HEK293T (cell line): ENCODE data around the gene BICC1.

ENCODE experiments used
- CTCF ChIA-PET: fragments of 350-600 bp; formaldehyde crosslinking; extraction: SDS; loops from one replicate; lab custom pipeline; 2021; ENCODE audit warnings: antibody characterized with exemption, inconsistent platforms; lab: Yijun Ruan, JAX
- POLR2A ChIA-PET: fragments of 350-600 bp; formaldehyde crosslinking; extraction: SDS; loops from one replicate; lab custom pipeline; 2020; ENCODE audit warnings: antibody characterized with exemption, inconsistent platforms; lab: Yijun Ruan, JAX
- DNase-seq: peaks from one replicate; pipeline ENCODE4 v3.0.0; 2012; ENCODE audit warnings: mixed read lengths; ENCODE audit errors: extremely low spot score
- ARNT ChIP-seq: fragments of 450-650 bp; IDR thresholded peaks from 2 replicates; pipeline ENCODE4 v1.6.1; 2017; ENCODE audit warnings: mild to moderate bottlenecking
- BHLHE40 ChIP-seq: fragments of 450-650 bp; IDR thresholded peaks from 2 replicates; pipeline ENCODE4 v1.6.1; 2016; ENCODE audit warnings: mild to moderate bottlenecking, moderate library complexity, borderline replicate concordance
- CTBP1 ChIP-seq: fragments of 450-650 bp; IDR thresholded peaks from 2 replicates; pipeline ENCODE4 v1.6.1; 2016; ENCODE audit warnings: borderline replicate concordance
- ELF4 ChIP-seq: fragments of 450-650 bp; IDR thresholded peaks from 2 replicates; pipeline ENCODE4 v1.6.1; 2017; ENCODE audit warnings: antibody characterized with exemption
- FOXA1 ChIP-seq: fragments of 450-650 bp; IDR thresholded peaks from 2 replicates; pipeline ENCODE4 v1.6.1; 2016; ENCODE audit warnings: mild to moderate bottlenecking
- FOXK2 ChIP-seq: fragments of 450-650 bp; IDR thresholded peaks from 2 replicates; pipeline ENCODE4 v1.6.1; 2016; ENCODE audit warnings: mild to moderate bottlenecking
- FOXM1 ChIP-seq: fragments of 450-650 bp; IDR thresholded peaks from 2 replicates; pipeline ENCODE4 v1.6.1; 2017; ENCODE audit warnings: mild to moderate bottlenecking, borderline replicate concordance
- HDGF ChIP-seq: fragments of 450-650 bp; IDR thresholded peaks from 2 replicates; pipeline ENCODE4 v1.6.1; 2017; ENCODE audit warnings: antibody characterized with exemption, borderline replicate concordance
- L3MBTL2 ChIP-seq: fragments of 450-650 bp; conservative IDR thresholded peaks from 2 replicates; pipeline ENCODE4 v1.6.1; 2016; ENCODE audit warnings: mild to moderate bottlenecking
- LEF1 ChIP-seq: fragments of 450-650 bp; IDR thresholded peaks from 2 replicates; pipeline ENCODE4 v1.6.1; 2017; ENCODE audit warnings: mild to moderate bottlenecking, borderline replicate concordance
- NFRKB ChIP-seq: fragments of 450-650 bp; IDR thresholded peaks from 2 replicates; pipeline ENCODE4 v1.6.1; 2016; ENCODE audit warnings: mild to moderate bottlenecking, moderate library complexity
- SP1 ChIP-seq: fragments of 450-650 bp; IDR thresholded peaks from 2 replicates; pipeline ENCODE4 v1.6.1; 2017
- SUZ12 ChIP-seq: fragments of 450-650 bp; IDR thresholded peaks from 2 replicates; pipeline ENCODE4 v1.6.1; 2016; ENCODE audit warnings: mild to moderate bottlenecking
- TARDBP ChIP-seq: fragments of 450-650 bp; IDR thresholded peaks from 2 replicates; pipeline ENCODE4 v1.6.1; 2016
- ZNF384 ChIP-seq: fragments of 450-650 bp; IDR thresholded peaks from 2 replicates; pipeline ENCODE4 v1.6.1; 2016
- TF ChIP-seq, protein P1 (sequence below): fragments of 450-650 bp; IDR thresholded peaks from 2 replicates; pipeline ENCODE4 v1.6.1; 2016

BICC1 gene

DNA sequence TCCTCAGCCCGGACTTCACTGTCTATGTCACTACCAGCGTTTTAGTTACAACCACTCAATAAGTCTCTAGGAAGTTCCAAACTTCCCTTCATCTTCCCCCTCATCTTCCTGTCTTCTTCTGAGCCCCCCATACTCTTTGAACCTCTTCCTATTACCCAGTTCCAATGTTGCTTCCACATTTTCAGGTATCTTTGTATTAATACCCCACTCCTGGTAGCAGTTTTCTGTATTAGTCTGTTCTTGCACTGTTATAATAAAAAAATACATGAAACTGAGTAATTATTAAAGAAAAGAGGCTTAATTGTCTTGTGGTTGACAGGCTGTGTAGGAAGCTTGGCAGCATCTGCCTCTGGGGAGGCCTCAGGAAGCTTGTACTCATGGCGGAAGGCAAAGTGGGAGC lies 218.6 kb downstream of the BICC1 start:
- TF ChIP-seq FOXA1 (no peak), NFRKB (no peak), BHLHE40 (no peak)
- no peak for DNase-seq
- ChIA-PET CTCF (no interaction called here), POLR2A (no interaction called here)

DNA sequence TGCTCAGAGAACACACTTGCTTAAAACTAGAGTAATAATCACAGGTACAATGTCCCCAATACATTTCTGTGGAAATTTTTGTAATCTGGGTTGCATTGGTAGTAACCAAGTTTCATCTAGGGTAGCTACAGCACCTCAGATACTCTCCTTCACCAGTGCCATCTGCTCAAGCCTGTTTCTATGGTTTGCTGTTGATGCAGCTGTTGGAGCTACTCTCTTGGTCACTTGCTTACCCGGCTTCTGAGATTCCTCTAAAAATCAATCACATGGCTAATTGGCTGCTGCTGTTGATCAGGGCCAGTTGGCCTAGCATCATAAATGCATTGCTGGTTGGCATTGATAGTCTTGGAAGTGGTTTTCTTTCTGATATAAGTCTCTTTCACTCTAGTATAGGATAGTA lies 220.8 kb downstream of the BICC1 start:
- DNase-seq = no peak
- ChIA-PET POLR2A (no interaction called here), CTCF (no interaction called here)
- TF ChIP-seq NFRKB = no peak
- no peak for TF ChIP-seq ZNF384
- no peak for TF ChIP-seq TARDBP
- no peak for TF ChIP-seq FOXM1
- TF ChIP-seq FOXK2 = no peak
- no peak for TF ChIP-seq LEF1
- TF ChIP-seq ELF4 = no peak
- TF ChIP-seq SUZ12 = no peak
- no peak for TF ChIP-seq FOXA1
- no peak for TF ChIP-seq SP1
- TF ChIP-seq, protein P1, sequence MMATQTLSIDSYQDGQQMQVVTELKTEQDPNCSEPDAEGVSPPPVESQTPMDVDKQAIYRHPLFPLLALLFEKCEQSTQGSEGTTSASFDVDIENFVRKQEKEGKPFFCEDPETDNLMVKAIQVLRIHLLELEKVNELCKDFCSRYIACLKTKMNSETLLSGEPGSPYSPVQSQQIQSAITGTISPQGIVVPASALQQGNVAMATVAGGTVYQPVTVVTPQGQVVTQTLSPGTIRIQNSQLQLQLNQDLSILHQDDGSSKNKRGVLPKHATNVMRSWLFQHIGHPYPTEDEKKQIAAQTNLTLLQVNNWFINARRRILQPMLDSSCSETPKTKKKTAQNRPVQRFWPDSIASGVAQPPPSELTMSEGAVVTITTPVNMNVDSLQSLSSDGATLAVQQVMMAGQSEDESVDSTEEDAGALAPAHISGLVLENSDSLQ = no peak
- TF ChIP-seq L3MBTL2 = no peak
- no peak for TF ChIP-seq CTBP1
- no peak for TF ChIP-seq ARNT
- no peak for TF ChIP-seq BHLHE40

DNA sequence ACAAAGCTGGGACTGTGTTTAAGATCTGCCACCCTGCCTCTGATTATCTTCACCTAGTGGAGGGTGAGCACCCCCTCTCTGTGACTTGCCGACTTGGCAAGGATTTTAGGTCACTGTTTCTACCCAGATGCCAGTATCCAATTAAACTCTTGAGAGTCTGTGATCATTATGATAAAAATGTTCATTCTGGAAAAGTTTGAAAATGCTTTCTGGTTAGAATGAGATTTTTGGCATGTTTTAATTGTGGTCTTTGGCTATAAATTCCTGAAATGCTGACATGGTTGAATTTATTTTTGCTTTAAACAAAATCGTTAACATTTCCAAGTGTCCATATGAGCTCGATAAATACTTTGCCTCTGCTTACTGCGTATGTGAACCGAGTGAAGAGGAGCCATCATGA lies 221.4 kb downstream of the BICC1 start:
- POLR2A ChIA-PET = no interaction called here
- TF ChIP-seq L3MBTL2 = no peak
- TF ChIP-seq ARNT = no peak
- no peak for TF ChIP-seq SP1
- no peak for TF ChIP-seq LEF1
- no peak for TF ChIP-seq NFRKB
- no peak for TF ChIP-seq FOXA1
- TF ChIP-seq TARDBP = no peak
- TF ChIP-seq CTBP1 = no peak
- TF ChIP-seq FOXM1 = no peak
- no peak for TF ChIP-seq FOXK2
- no peak for TF ChIP-seq BHLHE40
- no peak for TF ChIP-seq SUZ12
- no peak for TF ChIP-seq ZNF384
- DNase-seq = no peak
- CTCF ChIA-PET = no interaction called here

DNA sequence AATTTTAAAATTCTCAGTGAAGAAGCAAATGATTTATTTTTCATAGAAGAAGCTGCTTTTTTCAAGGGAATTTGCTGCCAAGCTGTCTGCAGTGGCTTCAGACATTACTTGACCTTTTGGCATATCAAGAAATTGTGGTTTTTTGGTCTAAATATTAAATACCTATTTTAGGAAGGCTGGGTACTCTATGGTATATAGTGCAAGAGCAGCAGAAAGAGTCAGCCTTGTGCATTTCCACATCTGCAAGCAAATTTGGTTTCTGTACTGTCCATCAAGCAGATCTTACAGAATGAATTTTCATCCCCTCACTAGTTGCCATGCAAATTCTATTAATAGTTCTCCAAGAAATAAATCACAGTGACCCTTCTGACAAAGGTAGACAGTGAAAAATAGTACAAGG lies 222.0 kb downstream of the BICC1 start:
- no peak for DNase-seq
- POLR2A ChIA-PET = no interaction called here
- CTCF ChIA-PET = no interaction called here
- no peak for TF ChIP-seq BHLHE40
- no peak for TF ChIP-seq HDGF
- TF ChIP-seq TARDBP = no peak
- TF ChIP-seq LEF1 = no peak
- no peak for TF ChIP-seq SUZ12
- TF ChIP-seq ZNF384 = no peak
- TF ChIP-seq L3MBTL2 = no peak
- no peak for TF ChIP-seq NFRKB

DNA sequence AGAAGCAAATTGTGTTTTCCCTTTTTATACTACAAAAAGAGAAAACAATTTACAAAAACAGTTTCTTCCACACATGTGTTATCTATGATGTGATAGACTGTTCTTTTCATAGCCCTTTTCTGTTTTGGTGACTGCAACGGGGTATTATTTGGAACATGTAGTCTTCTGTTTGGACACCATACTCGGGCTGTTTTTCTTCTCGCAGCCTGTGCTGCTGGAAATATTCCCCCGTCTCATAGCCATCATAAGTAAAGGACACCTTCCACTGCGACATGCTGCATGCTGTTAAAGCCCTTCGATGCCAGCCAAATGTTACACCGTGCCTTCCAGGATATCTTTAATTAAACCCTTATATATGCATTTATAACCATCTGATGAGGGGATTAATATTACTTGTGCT lies 222.4 kb downstream of the BICC1 start:
- ChIA-PET CTCF (no interaction called here), POLR2A (no interaction called here)
- TF ChIP-seq LEF1 (no peak), SP1 (no peak), CTBP1 (no peak), L3MBTL2 (no peak), TARDBP (no peak), SUZ12 (no peak), NFRKB (no peak)
- TF ChIP-seq, protein P1 = no peak
- no peak for DNase-seq

DNA sequence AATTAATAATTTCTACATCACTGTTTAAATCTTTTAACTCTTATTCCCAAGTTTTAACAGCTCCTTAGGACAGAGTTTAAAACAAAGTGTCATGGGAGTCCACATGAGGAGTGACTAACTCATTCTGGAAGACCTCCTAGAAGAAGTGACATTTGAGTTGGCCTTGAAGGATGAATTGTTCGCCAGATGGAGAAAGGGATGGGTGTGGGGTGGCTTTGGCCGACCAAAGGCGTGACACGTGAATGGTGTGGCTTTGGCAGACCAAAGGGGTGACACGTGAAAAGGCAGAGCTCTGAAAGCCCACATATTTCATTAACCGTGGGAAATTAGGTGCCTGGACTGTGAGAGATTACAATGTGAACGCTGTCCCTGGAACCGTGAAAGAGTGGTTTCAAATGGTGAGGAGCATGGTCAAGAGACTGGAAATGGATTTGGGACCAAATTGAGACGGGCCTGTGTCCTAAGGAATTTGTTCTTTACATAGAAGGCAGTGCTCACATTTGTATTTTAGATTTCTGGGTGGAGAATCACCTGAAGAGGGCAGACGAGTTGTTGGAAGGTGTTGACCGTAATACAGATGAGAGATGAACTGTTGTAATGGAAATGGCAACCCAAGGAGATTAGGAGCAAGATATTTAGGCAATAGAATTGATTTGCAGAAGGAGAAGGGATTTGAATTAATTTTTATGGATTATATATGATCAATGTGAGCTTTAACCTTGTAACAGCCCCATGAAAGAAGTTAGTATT lies 228.1 kb downstream of the BICC1 start:
- POLR2A ChIA-PET = no interaction called here
- DNase-seq = no peak
- no peak for TF ChIP-seq HDGF
- CTCF ChIA-PET = no interaction called here

DNA sequence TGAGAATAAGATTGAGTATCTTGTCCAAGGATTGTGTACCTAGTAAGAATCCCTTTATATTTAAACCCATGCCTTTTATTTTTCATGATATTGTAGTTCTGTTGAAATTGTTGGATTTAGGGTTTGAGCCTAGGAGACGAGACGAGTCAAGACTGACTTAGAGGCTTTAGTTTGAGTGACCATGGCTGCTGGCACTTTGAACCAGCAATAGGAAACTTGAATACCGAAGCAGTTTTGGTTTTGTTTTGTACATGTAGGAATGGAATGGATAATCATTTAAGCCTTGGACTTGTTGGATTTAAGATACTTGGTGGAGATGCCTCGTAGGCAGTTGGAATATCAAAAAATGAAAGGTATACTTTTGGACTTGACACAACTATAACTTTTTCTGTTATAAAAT lies 229.0 kb downstream of the BICC1 start:
- no peak for TF ChIP-seq BHLHE40
- ChIA-PET POLR2A (no interaction called here), CTCF (no interaction called here)
- no peak for DNase-seq

DNA sequence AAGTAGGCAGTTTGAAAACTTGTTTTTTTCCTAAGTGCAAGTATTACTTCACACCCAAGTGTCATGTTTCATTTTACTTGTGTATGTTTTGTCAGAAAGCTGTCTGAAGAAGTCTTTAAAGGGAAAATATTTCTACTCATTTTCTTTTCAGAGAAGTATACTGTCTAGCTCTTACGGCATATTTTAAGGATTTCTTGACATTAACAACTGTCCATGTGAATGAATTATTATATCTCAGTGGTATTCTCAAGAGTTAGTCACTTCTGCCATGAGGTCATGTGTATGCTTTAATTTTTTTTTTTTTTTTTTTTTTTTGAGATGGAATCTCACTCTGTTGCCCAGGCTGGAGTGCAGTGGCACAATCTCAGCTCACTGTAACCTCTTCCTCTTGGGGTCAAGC lies 229.5 kb downstream of the BICC1 start:
- DNase-seq = no peak
- ChIA-PET POLR2A (no interaction called here), CTCF (no interaction called here)
- TF ChIP-seq NFRKB = no peak
- TF ChIP-seq ZNF384 = peak; percentile 54
- TF ChIP-seq HDGF = no peak
